A549 treated with GW870086 at 1 μM for 4 hours (cell line): Measurements from ENCODE around the gene AP3S1. TPM values are rescaled to one million over a fixed set of nuclear protein-coding genes. Genes with fewer than 3 reads are reported as not detected.

ENCODE experiments used
- total RNA-seq: library from RNA; stranded (reverse); fragments of 200-300 nt; extraction: Qiagen RNA extraction; gene quantifications from 5 replicates; pipeline ENCODE4 v1.2.3, GENCODE V29; 2022; ENCODE audit warnings: low read depth

Gene AP3S1
- total RNA-seq: 62.8 to 83.9 TPM (median 72.3 TPM) in 5 replicates

GRCh38 chr5:115841382-115842088 lies at the start of gene AP3S1, which contains the start of gene ATG12:
Gene AP3S1, plus strand, starts transcription at chr5:115841935. Its CDS starts 103 bp downstream, at chr5:115842038.
Gene ATG12, minus strand, starts transcription at chr5:115841565. Its CDS starts 13 bp downstream, at chr5:115841552.

DNA sequence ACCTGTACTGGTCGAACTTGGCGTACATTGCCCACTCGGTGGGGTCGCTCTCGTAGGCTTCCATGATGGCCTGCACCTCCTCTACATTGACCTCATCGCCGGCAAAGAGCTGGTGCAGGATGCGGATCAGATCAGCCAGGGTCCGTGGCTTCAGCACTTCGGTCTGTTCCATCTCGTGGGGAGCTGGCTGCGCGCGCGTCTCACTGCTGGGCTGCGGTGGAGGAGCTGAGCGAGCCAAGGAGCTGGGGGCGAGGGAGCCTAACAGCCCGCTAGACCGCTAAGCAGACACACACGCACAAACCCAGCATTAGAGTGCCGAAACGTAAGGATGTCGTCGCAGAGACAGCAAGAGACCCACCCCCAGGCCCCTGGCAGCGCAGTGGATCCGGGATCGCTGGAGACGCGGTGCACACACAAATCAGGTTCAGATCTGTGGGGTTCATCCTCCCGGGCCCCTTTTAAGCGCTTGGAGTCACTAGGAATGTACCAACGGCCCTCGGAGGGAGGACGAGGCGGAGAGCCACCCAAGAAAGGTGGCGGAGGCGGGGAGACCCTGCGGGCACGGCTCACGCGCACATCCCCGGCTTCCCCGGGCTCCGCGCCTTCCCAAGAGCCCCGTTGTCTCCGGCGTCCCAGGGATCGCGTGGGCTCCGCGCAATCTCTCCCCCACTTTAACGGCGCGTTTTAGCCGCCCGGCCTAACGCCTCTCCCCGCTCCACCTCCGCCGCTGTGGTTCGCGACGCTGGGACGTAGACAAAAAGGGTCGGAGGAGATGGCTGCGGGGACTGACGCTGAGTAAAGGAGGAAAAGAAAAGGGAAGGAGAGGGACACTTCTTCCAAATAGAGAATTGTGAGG lies 25.3 kb upstream of the AP3S1 start, which contains the start of gene CDO1:
Gene CDO1, minus strand, starts transcription at position 434 of the 856 bp plus-strand sequence. Its CDS starts 262 bp downstream, at position 172.

GRCh38 chr5:115962239-115962564 lies 120.5 kb downstream of the AP3S1 start, which contains the start of gene LVRN:
Gene LVRN, plus strand, starts transcription at chr5:115962475. Its CDS starts 143 bp downstream, at chr5:115962618.

Other genes starting within 250 kb of the AP3S1 start
- gene TICAM2, start 239.5 kb upstream of the AP3S1 start, total RNA-seq: 0.72 to 1.4 TPM (median 1.3 TPM) in 5 replicates
- 45.3 to 61.3 TPM (median 56.7 TPM) in 5 replicates for gene TMED7, start 215.9 kb upstream of the AP3S1 start, total RNA-seq
- gene CDO1, start 25.3 kb upstream of the AP3S1 start, total RNA-seq: not detected in 5 replicates
- 41.9 to 54.8 TPM (median 48.8 TPM) in 5 replicates for gene ATG12, start 370 bp upstream of the AP3S1 start, total RNA-seq
- 0.06 to 0.08 TPM (median 0.07 TPM) in 3 of 5 replicates, not detected in the others for gene LVRN, start 120.5 kb downstream of the AP3S1 start, total RNA-seq
- 0.14 to 0.60 TPM (median 0.26 TPM) in 5 replicates for gene ARL14EPL, start 190.5 kb downstream of the AP3S1 start, total RNA-seq
- 33.6 to 39.6 TPM (median 36.1 TPM) in 5 replicates for gene COMMD10, start 243.1 kb downstream of the AP3S1 start, total RNA-seq